ENCODE measurements around the gene PRSS57.
"Not testable (repeated sequence)": the region's sequence is repeated elsewhere in the genome, so short reads cannot be mapped to it uniquely, and the experiment has no call there.

PRSS57 gene

DNA sequence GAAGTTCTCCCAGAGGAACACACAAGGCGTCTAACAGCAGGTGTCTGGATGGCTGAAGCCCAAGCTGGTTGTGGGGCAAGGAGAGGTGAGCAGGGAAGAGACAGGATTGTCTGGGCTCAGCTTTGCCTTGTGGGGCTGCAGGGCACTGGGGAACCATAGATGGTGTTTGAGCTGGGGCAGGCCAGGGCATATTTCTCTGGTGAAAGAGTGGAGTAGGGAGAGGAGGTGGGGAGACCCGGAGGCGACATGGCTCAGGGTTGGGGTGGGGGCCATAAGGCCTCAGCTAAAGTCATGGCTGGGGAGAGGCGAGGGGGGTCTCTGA is 8.0 kb upstream of the PRSS57 start:
- DNase-seq, result no peak
- no peak overlapping the region for H3K18ac ChIP-seq (ENCODE audit: low read length)
- H4K12ac ChIP-seq (ENCODE audit: low read depth, low read length), result no peak overlapping the region
- H2BK12ac ChIP-seq (ENCODE audit: low read length), result no peak overlapping the region
- peaks cover 8% of the 10 kb centered on the region for H3K9me3 ChIP-seq (ENCODE audit: insufficient read depth, low read depth, low read length)
- no peaks in the 10 kb centered on the region for H3K27me3 ChIP-seq (ENCODE audit: insufficient read depth, low read length)
- H3K27ac ChIP-seq (ENCODE audit: low read depth, low read length), result no peak overlapping the region
- no peak overlapping the region for H3K14ac ChIP-seq (ENCODE audit: low read length)
- H4K91ac ChIP-seq (ENCODE audit: low read depth, low read length), result no peak overlapping the region
- peaks cover 0 to 3% of the 10 kb centered on the region in 2 experiments for H3K4me1 ChIP-seq (ENCODE audit: control insufficient read depth in 1 of 2, insufficient read depth in 2 of 2, low read length in 2 of 2)
- H3K9ac ChIP-seq (ENCODE audit: low read length), result no peak overlapping the region
- H3K4ac ChIP-seq (ENCODE audit: low read depth, low read length), result no peak overlapping the region
- no peak overlapping the region for H3K23ac ChIP-seq (ENCODE audit: low read length)
- no peak overlapping the region for H3K4me2 ChIP-seq (ENCODE audit: low read length)
- H2AFZ ChIP-seq (ENCODE audit: insufficient read depth, low read length, poor library complexity), result no peak overlapping the region
- H2BK120ac ChIP-seq (ENCODE audit: insufficient read depth, low read length, poor library complexity), result no peak overlapping the region
- H2AK5ac ChIP-seq (ENCODE audit: low read length), result no peak overlapping the region
- no peak overlapping the region for H2BK5ac ChIP-seq (ENCODE audit: low read depth, low read length, poor library complexity)
- no peaks in the 10 kb centered on the region for H3K36me3 ChIP-seq (ENCODE audit: control insufficient read depth in 1 of 2, insufficient read depth in 2 of 2, low read length in 2 of 2)
- no peaks in the 10 kb centered on the region for H3K79me2 ChIP-seq (ENCODE audit: control insufficient read depth, insufficient read depth, low read length, poor library complexity)
- WGBS (ENCODE audit: extremely low coverage, insufficient coverage, insufficient read length), result no CpG with 5 or more reads among the region's 4 CpGs
- no peak overlapping the region for H3K4me3 ChIP-seq (ENCODE audit: low read depth, low read length)
- no peak overlapping the region for H4K8ac ChIP-seq (ENCODE audit: low read depth, low read length)
- no peaks in the 10 kb centered on the region for H3K79me1 ChIP-seq (ENCODE audit: low read length)

GRCh38 chr19:702847-703246 is 7.6 kb upstream of the PRSS57 start:
- H3K9me3 ChIP-seq (ENCODE audit: insufficient read depth, low read depth, low read length); H4K91ac ChIP-seq (ENCODE audit: low read depth, low read length); DNase-seq; H4K12ac ChIP-seq (ENCODE audit: low read depth, low read length); H3K4ac ChIP-seq (ENCODE audit: low read depth, low read length); H3K4me3 ChIP-seq (ENCODE audit: low read depth, low read length); H3K27me3 ChIP-seq (ENCODE audit: insufficient read depth, low read length); H3K27ac ChIP-seq (ENCODE audit: low read depth, low read length); H3K14ac ChIP-seq (ENCODE audit: low read length); H3K79me2 ChIP-seq (ENCODE audit: control insufficient read depth, insufficient read depth, low read length, poor library complexity); H3K4me1 ChIP-seq (ENCODE audit: control insufficient read depth in 1 of 2, insufficient read depth in 2 of 2, low read length in 2 of 2); H2BK5ac ChIP-seq (ENCODE audit: low read depth, low read length, poor library complexity); H4K8ac ChIP-seq (ENCODE audit: low read depth, low read length); H2BK120ac ChIP-seq (ENCODE audit: insufficient read depth, low read length, poor library complexity); H3K23ac ChIP-seq (ENCODE audit: low read length); H3K9ac ChIP-seq (ENCODE audit: low read length); H3K79me1 ChIP-seq (ENCODE audit: low read length); H3K36me3 ChIP-seq (ENCODE audit: control insufficient read depth in 1 of 2, insufficient read depth in 2 of 2, low read length in 2 of 2); H3K18ac ChIP-seq (ENCODE audit: low read length); H3K4me2 ChIP-seq (ENCODE audit: low read length); H2AK5ac ChIP-seq (ENCODE audit: low read length); H2AFZ ChIP-seq (ENCODE audit: insufficient read depth, low read length, poor library complexity); H2BK12ac ChIP-seq (ENCODE audit: low read length): not testable (repeated sequence)
- no CpG with 5 or more reads among the region's 6 CpGs for WGBS (ENCODE audit: extremely low coverage, insufficient coverage, insufficient read length)

GRCh38 chr19:699885-700284 is 4.6 kb upstream of the PRSS57 start:
- not testable (repeated sequence) for H3K4me1 ChIP-seq (ENCODE audit: control insufficient read depth in 1 of 2, insufficient read depth in 2 of 2, low read length in 2 of 2); H3K27me3 ChIP-seq (ENCODE audit: insufficient read depth, low read length); H2BK5ac ChIP-seq (ENCODE audit: low read depth, low read length, poor library complexity); H3K36me3 ChIP-seq (ENCODE audit: control insufficient read depth in 1 of 2, insufficient read depth in 2 of 2, low read length in 2 of 2); H3K18ac ChIP-seq (ENCODE audit: low read length); H2AK5ac ChIP-seq (ENCODE audit: low read length); H2BK12ac ChIP-seq (ENCODE audit: low read length); H3K4me3 ChIP-seq (ENCODE audit: low read depth, low read length); H3K79me1 ChIP-seq (ENCODE audit: low read length); H2BK120ac ChIP-seq (ENCODE audit: insufficient read depth, low read length, poor library complexity); H3K27ac ChIP-seq (ENCODE audit: low read depth, low read length); H3K14ac ChIP-seq (ENCODE audit: low read length); H4K12ac ChIP-seq (ENCODE audit: low read depth, low read length); H3K4ac ChIP-seq (ENCODE audit: low read depth, low read length); H4K91ac ChIP-seq (ENCODE audit: low read depth, low read length); H2AFZ ChIP-seq (ENCODE audit: insufficient read depth, low read length, poor library complexity); H3K4me2 ChIP-seq (ENCODE audit: low read length); H3K9me3 ChIP-seq (ENCODE audit: insufficient read depth, low read depth, low read length); H3K79me2 ChIP-seq (ENCODE audit: control insufficient read depth, insufficient read depth, low read length, poor library complexity); H3K23ac ChIP-seq (ENCODE audit: low read length); H3K9ac ChIP-seq (ENCODE audit: low read length); H4K8ac ChIP-seq (ENCODE audit: low read depth, low read length)
- WGBS (ENCODE audit: extremely low coverage, insufficient coverage, insufficient read length), result no CpG with 5 or more reads among the region's 14 CpGs
- peak in 1 of 2 donors; percentile 46 for DNase-seq

DNA sequence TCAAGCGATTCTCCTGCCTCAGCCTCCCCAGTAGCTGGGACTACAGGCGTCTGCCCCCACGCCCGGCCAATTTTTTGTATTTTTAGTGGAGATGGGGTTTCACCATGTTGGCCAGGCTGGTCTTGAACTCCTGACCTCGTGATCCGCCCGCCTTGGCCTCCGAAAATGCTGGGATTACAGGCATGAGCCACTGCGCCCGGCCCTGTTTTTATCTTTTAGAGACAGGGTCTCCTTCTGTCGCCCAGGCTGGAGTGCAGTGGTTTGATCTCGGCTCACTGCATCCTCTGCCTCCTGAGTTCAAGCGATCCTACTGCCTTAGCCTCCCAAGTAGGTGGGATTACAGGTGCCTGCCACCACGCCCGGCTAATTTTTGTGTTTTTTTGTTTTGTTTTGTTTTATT is 3.3 kb upstream of the PRSS57 start:
- H2AK5ac ChIP-seq (ENCODE audit: low read length); H3K4ac ChIP-seq (ENCODE audit: low read depth, low read length); H4K8ac ChIP-seq (ENCODE audit: low read depth, low read length); H2BK12ac ChIP-seq (ENCODE audit: low read length); H3K14ac ChIP-seq (ENCODE audit: low read length); H2BK5ac ChIP-seq (ENCODE audit: low read depth, low read length, poor library complexity); H3K27me3 ChIP-seq (ENCODE audit: insufficient read depth, low read length); H3K4me3 ChIP-seq (ENCODE audit: low read depth, low read length); H3K79me1 ChIP-seq (ENCODE audit: low read length); H3K79me2 ChIP-seq (ENCODE audit: control insufficient read depth, insufficient read depth, low read length, poor library complexity); H2AFZ ChIP-seq (ENCODE audit: insufficient read depth, low read length, poor library complexity); H4K12ac ChIP-seq (ENCODE audit: low read depth, low read length); H2BK120ac ChIP-seq (ENCODE audit: insufficient read depth, low read length, poor library complexity); H3K4me2 ChIP-seq (ENCODE audit: low read length); H3K4me1 ChIP-seq (ENCODE audit: control insufficient read depth in 1 of 2, insufficient read depth in 2 of 2, low read length in 2 of 2); H3K23ac ChIP-seq (ENCODE audit: low read length); H3K9me3 ChIP-seq (ENCODE audit: insufficient read depth, low read depth, low read length); H3K36me3 ChIP-seq (ENCODE audit: control insufficient read depth in 1 of 2, insufficient read depth in 2 of 2, low read length in 2 of 2); H3K18ac ChIP-seq (ENCODE audit: low read length); H4K91ac ChIP-seq (ENCODE audit: low read depth, low read length); DNase-seq; H3K9ac ChIP-seq (ENCODE audit: low read length); H3K27ac ChIP-seq (ENCODE audit: low read depth, low read length): not testable (repeated sequence)
- WGBS (ENCODE audit: extremely low coverage, insufficient coverage, insufficient read length), result no CpG with 5 or more reads among the region's 15 CpGs
